Ascending aorta (tissue), 2 donors: ENCODE results near the gene B4GALT5. TPM values are rescaled to one million over a fixed set of nuclear protein-coding genes. Genes with fewer than 3 reads are reported as not detected.
A peak's percentile ranks its signal among the peaks of the same experiment; 100 is the strongest.

Experiments
- DNase-seq, 2 donors: peaks; one replicate each; pipeline ENCODE4 v3.0.0-alpha.2; 2019; ENCODE audit warnings: low spot score in 2 of 2
- H3K27ac ChIP-seq, 2 donors: fragments of 200-600 bp; sonication (generic); one replicate each; pipeline ENCODE4 v1.5.1; 2016 to 2017; ENCODE audit warnings: mild to moderate bottlenecking in 1 of 2
- H3K27me3 ChIP-seq: fragments of 200-600 bp; sonication (generic); one replicate; pipeline ENCODE4 v1.5.1; 2017
- H3K36me3 ChIP-seq, 2 donors: fragments of 200-600 bp; sonication (generic); one replicate each; pipeline ENCODE4 v1.5.1; 2016
- H3K4me1 ChIP-seq, 2 donors: fragments of 200-600 bp; sonication (generic); one replicate each; pipeline ENCODE4 v1.5.1; 2016 to 2017; ENCODE audit warnings: mild to moderate bottlenecking in 1 of 2
- H3K4me3 ChIP-seq, 2 donors: fragments of 200-600 bp; sonication (generic); one replicate each; pipeline ENCODE4 v1.5.1; 2016 to 2017; ENCODE audit warnings: mild to moderate bottlenecking in 1 of 2
- H3K9me3 ChIP-seq, 2 donors: fragments of 200-600 bp; sonication (generic); one replicate each; pipeline ENCODE4 v1.5.1; 2016
- intact Hi-C: fragments of 100-400 bp; cut with DNase I; formaldehyde crosslinking; loops from one replicate; pipeline ENCODE4 v1.15.1; 2023
- total RNA-seq: library from RNA; depleted of rRNA; stranded (reverse); fragments of >200 nt; gene quantifications from one replicate; pipeline ENCODE4 v1.1.0, GENCODE V29; 2016
- TF ChIP-seq, protein P1 (sequence below), 3 experiments: fragments of 200-600 bp in 2 of 3; fragments of 450-650 bp in 1 of 3; sonication (generic) in 2 of 3; IDR thresholded peaks; one replicate each; pipeline ENCODE4 v1.5.1; 2016 to 2019; ENCODE audit warnings: antibody characterized with exemption in 3 of 3, mild to moderate bottlenecking in 1 of 3, moderate library complexity in 1 of 3

Gene B4GALT5
- total RNA-seq, 1 donor from 2014 or later = 15.0 TPM

DNA sequence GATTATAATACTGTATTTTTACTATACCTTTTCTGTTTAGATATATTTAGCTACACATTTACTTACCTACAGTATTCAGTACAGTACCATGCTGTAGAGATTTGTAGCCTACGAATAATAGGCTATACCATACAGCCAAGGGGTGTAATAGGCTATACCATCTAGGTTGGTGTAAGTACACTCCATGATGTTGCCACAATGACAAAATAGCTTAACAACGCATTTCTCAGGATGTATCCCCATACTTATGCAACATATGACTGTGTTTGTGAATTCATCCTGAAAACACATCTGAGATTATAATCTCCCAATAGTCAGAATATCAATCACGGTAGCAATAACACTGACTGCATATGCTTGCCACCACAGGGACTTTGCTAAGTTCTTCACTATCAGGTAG lies 20.7 kb downstream of the B4GALT5 start:
- intact Hi-C loops = no loop called here
- Histone ChIP-seq H3K9me3 (no peaks in the 10 kb centered on the region), H3K4me3 (no peak overlapping the region), H3K27me3 (no peaks in the 10 kb centered on the region), H3K36me3 (no peaks in the 10 kb centered on the region), H3K4me1 (peaks cover 3 to 19% of the 10 kb centered on the region in 2 donors), H3K27ac (no peak overlapping the region)
- DNase-seq = no peak
- TF ChIP-seq, protein P1, sequence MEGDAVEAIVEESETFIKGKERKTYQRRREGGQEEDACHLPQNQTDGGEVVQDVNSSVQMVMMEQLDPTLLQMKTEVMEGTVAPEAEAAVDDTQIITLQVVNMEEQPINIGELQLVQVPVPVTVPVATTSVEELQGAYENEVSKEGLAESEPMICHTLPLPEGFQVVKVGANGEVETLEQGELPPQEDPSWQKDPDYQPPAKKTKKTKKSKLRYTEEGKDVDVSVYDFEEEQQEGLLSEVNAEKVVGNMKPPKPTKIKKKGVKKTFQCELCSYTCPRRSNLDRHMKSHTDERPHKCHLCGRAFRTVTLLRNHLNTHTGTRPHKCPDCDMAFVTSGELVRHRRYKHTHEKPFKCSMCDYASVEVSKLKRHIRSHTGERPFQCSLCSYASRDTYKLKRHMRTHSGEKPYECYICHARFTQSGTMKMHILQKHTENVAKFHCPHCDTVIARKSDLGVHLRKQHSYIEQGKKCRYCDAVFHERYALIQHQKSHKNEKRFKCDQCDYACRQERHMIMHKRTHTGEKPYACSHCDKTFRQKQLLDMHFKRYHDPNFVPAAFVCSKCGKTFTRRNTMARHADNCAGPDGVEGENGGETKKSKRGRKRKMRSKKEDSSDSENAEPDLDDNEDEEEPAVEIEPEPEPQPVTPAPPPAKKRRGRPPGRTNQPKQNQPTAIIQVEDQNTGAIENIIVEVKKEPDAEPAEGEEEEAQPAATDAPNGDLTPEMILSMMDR (IDR thresholded peaks at IDR 0.05) = no peak

DNA sequence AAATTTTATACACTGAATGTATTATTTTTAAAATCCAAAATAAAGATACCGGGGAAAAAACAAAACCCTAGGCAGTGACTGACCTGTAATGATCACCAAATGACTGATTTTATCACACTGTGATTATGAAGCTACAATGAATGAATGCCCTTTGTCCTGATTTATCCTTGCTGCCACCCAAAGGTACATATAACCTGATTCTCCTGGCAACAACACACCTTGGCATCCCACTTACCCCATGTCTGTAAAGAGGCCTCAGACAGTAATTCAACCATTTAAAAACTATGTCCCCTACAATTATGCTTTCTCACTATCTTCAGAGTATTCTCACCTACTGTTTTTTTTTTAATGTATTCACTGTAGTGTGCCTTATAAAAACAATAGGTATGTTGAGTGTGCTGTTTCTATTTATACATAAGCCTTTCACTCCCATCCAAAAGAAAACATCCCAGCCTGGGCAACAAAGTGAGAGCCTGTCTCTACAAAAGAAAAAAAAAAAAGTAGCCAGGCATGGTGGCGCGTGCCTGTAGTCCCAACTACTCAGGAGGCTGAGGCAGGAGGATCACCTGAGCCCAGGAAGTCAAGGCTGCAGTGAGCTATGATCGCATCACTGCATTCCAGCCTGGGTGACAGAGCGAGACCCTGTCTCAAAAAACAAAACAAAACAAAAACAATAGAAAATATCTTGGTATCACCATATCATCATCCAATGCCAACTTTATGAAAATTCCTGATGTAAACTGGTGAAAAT lies 21.7 kb downstream of the B4GALT5 start:
- Histone ChIP-seq H3K36me3 (no peaks in the 10 kb centered on the region), H3K4me3 (no peak overlapping the region), H3K4me1 (peaks cover 4 to 24% of the 10 kb centered on the region in 2 donors), H3K27me3 (no peaks in the 10 kb centered on the region), H3K27ac (no peak overlapping the region), H3K9me3 (no peaks in the 10 kb centered on the region)
- TF ChIP-seq, protein P1 (IDR thresholded peaks at IDR 0.05) = no peak
- intact Hi-C loops = no loop called here
- DNase-seq = no peak

DNA sequence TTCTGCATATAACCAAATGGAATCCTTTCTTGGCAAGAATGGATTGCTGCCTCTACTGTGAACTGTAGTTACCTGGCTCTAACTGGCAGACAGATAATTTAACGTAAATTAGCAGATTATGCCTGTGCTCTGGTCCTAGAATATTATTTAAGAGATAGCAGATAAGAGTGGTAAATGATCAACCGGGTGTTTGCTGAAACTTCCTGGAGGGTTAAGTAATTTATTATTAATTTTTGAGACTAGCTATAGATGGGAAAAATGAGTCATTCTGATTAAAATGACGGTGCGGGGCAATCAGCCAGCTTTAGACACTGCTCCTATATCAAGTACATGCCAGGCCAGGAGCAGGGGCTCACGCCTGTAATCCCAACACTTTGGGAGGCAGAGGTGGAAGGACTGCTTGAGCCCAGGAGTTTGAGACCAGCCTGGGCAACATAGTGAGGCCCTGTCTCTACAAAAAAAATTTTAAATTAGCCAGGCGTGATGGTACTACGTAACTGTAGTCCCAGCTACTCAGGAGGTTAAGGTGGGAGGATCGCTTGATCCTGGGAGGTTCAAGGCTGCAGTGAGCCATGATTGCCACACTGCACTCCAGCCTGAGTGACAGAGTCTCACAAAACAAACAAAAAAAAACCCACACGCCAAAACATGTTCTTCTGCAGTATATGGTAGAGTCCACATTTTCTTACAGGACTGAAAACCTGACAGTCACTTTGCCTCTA lies 22.6 kb downstream of the B4GALT5 start:
- no peaks in the 10 kb centered on the region for H3K9me3 ChIP-seq
- no peak for DNase-seq
- intact Hi-C loops = no loop called here
- H3K36me3 ChIP-seq = no peaks in the 10 kb centered on the region
- no peaks in the 10 kb centered on the region for H3K27me3 ChIP-seq
- TF ChIP-seq, protein P1 (IDR thresholded peaks at IDR 0.05) = no peak
- H3K27ac ChIP-seq = peak overlapping the region in 1 of 2 donors; percentile 7
- peaks cover 4 to 26% of the 10 kb centered on the region in 2 donors for H3K4me1 ChIP-seq
- no peak overlapping the region for H3K4me3 ChIP-seq

DNA sequence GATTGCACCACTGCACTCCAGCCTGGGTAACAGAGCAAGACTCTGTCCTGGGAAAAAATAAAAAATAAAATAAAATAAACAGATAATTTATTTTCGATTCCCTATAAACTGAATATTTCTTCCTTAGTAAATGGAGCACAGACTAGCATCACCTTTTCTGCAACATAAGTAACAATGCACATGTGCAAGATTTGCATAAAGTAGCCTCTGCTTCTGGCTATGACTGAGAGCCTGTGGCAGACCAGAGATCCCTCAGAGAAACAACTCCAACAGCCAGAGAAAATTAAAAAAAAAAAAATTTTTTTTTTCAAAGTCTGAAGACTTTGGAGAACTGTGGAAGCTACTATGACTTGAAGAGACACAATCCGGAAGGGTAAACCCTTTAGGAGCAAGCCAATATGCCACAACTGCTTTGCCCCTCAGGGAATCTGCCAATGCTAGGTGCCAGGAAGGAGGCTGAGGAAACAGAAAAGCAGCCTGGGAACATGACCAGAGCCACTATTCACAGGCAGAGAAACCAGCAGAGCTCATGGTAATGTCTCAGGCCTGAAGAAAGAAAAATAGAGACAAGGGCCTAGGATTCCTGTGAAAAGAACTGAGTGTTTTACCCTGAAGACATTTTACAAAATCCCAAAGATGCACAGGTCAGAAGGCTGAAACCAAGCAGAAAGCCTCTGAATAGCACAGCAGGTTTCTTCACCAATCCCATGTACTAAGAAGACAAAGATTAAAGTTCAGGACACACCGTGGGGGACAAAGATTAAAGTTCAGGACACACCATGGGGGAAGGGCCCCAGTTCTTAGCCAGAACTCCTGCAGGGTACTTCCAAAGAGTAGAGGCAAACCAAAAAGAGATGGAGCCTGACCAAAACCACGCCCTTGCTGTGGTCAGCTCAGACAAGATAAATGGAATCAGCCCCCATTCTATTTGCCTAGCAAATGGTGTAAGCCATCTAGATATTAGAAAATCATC lies 25.8 kb downstream of the B4GALT5 start:
- no peak for DNase-seq
- intact Hi-C loops = no loop called here
- Histone ChIP-seq H3K36me3 (no peaks in the 10 kb centered on the region), H3K27ac (peak overlapping the region in 1 of 2 donors; percentile 64), H3K4me1 (peaks cover 9 to 41% of the 10 kb centered on the region in 2 donors), H3K27me3 (no peaks in the 10 kb centered on the region), H3K4me3 (no peak overlapping the region), H3K9me3 (no peaks in the 10 kb centered on the region)
- TF ChIP-seq, protein P1 (IDR thresholded peaks at IDR 0.05) = no peak

DNA sequence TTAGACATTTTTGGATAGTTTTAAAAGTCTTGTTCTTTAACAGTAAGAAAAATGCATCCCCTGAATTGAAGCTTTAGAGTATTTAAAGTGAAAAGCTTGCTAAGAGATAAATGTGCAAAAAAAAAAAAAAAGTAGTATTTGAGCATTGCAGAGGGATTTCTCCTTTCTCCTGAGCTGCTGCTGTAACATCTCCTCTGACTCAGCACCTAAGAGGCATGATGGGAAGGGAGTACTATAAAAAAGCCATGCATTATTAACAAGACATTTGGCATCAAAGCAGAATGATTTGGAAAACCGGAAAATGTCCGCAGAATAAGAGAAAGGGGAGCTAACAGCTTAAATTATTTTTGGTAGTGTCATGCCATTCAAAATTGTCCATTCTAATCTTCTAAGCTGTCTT lies 27.9 kb downstream of the B4GALT5 start:
- Histone ChIP-seq H3K4me3 (no peak overlapping the region), H3K4me1 (peaks cover 9 to 31% of the 10 kb centered on the region in 2 donors), H3K27me3 (no peaks in the 10 kb centered on the region), H3K36me3 (no peaks in the 10 kb centered on the region), H3K27ac (peak overlapping the region; percentile 55 to 60), H3K9me3 (no peaks in the 10 kb centered on the region)
- TF ChIP-seq, protein P1 (IDR thresholded peaks at IDR 0.05) = no peak
- no peak for DNase-seq
- intact Hi-C loops = no loop called here
